ENCODE results near the gene KRTAP4-11.

DNA sequence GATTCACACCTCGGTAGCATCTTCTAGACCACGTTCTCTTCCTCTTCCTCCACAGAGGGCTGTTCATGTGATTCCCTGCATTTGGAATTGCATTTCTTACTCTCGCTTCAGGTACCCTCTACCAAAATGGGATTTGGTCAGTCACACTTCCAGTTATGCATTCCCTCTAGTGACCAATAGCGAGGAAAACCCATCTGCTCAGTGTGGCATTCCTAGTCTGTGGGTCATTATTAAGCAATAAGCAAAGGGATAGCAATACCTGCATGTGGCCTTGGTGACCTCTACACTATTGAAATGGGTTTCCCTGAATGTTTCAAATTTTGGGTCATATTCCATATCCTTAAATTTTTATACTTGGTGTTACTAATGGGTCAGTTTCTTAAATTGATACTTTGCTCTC, 31.9 kb upstream of the KRTAP4-11 start:
- no peak for TF ChIP-seq GATA2 (IDR thresholded peaks at IDR 0.05; ENCODE audit: low read depth, low read length)
- TF ChIP-seq GATA3 (IDR thresholded peaks at IDR 0.05; ENCODE audit: low read depth, low read length) = no peak

All from SH-SY5Y (cell line).